CD4-positive, alpha-beta T cell (primary cell): ENCODE results near the gene CMTM5. TPM values are rescaled to one million over a fixed set of nuclear protein-coding genes. Genes with fewer than 3 reads are reported as not detected.

Experiments
- ATAC-seq: fragments of 200-7000 bp; cut with Tn5 transposase; one replicate; pipeline ENCODE4 v1.10.0; 2022; ENCODE audit warnings: mild to moderate bottlenecking; ENCODE audit not compliant: poor library complexity
- CTCF ChIA-PET: fragments of 350-600 bp; sonication (Branson Sonifier 250); formaldehyde crosslinking; loops from one replicate; lab custom pipeline; 2021; ENCODE audit warnings: antibody characterized with exemption, inconsistent platforms; lab: Charles Lee
- POLR2A ChIA-PET: fragments of 350-600 bp; sonication (Branson Sonifier 250); formaldehyde crosslinking; loops from one replicate; lab custom pipeline; 2021; ENCODE audit warnings: antibody characterized with exemption, inconsistent platforms; lab: Charles Lee
- DNase-seq, 14 experiments: peaks; one replicate each; pipeline ENCODE4 v3.0.0-alpha.2; 2013 to 2020; ENCODE audit warnings: mixed read lengths in 2 of 14
- H3K27ac ChIP-seq, 2 donors: one replicate each; pipeline versions ENCODE4 v1.5.1 to v1.7.0; 2013; ENCODE audit warnings: low read length in 2 of 2, low read depth in 1 of 2, mild to moderate bottlenecking in 1 of 2
- H3K27me3 ChIP-seq, 2 experiments: 1 replicate in 1 of 2; 2 replicates in 1 of 2; pipeline versions ENCODE4 v1.6.1 to v1.7.0; 2013; ENCODE audit warnings: low read length in 2 of 2, control low read depth in 1 of 2, mild to moderate bottlenecking in 1 of 2, moderate library complexity in 1 of 2; ENCODE audit not compliant: insufficient read depth in 2 of 2, control insufficient read depth in 1 of 2
- H3K36me3 ChIP-seq: one replicate; pipeline ENCODE4 v1.6.1; 2013; ENCODE audit warnings: low read length, control low read depth; ENCODE audit not compliant: insufficient read depth
- H3K4me1 ChIP-seq: one replicate; pipeline ENCODE4 v1.6.1; 2013; ENCODE audit warnings: low read length, control low read depth; ENCODE audit not compliant: insufficient read depth
- H3K4me3 ChIP-seq: one replicate; pipeline ENCODE4 v1.5.1; 2013; ENCODE audit warnings: mild to moderate bottlenecking, low read length, moderate library complexity
- H3K9me3 ChIP-seq, 2 experiments: 1 replicate in 1 of 2; 2 replicates in 1 of 2; pipeline versions ENCODE4 v1.6.1 to v1.7.0; 2013; ENCODE audit warnings: low read length in 2 of 2, mild to moderate bottlenecking in 2 of 2, control low read depth in 1 of 2, moderate library complexity in 1 of 2; ENCODE audit not compliant: control insufficient read depth in 1 of 2, insufficient read depth in 1 of 2
- H3K27ac Mint-ChIP-seq: one replicate; pipeline ENCODE4 v1.8.0; 2020; ENCODE audit warnings: mixed read lengths
- H3K27me3 Mint-ChIP-seq: one replicate; pipeline ENCODE4 v1.8.0; 2021; ENCODE audit warnings: mixed read lengths
- H3K36me3 Mint-ChIP-seq: one replicate; pipeline ENCODE4 v1.8.0; 2021; ENCODE audit warnings: low read depth, mixed read lengths
- H3K4me1 Mint-ChIP-seq: one replicate; pipeline ENCODE4 v1.8.0; 2021; ENCODE audit warnings: low read depth, mixed read lengths
- H3K4me3 Mint-ChIP-seq: one replicate; pipeline ENCODE4 v1.8.0; 2020; ENCODE audit warnings: mild to moderate bottlenecking, mixed read lengths
- H3K9me3 Mint-ChIP-seq: one replicate; pipeline ENCODE4 v1.8.0; 2020; ENCODE audit warnings: mixed read lengths
- CTCF ChIP-seq: fragments of 200-600 bp; IDR thresholded peaks from one replicate; pipeline ENCODE4 v1.8.0; 2022; ENCODE audit warnings: antibody characterized with exemption, mild to moderate bottlenecking
- intact Hi-C, 2 experiments: fragments of 100-400 bp; cut with DNase I in 1 of 2; cut with micrococcal nuclease in 1 of 2; formaldehyde crosslinking; loops; one replicate each; pipeline versions ENCODE4 v1.15.1 to v1.9.0; 2023 to 2025; cut with DNase I, micrococcal nuclease
- total RNA-seq, 174 experiments: library from RNA in 2 of 174; stranded (reverse) in 2 of 174; gene quantifications; one replicate each; pipeline ENCODE4 v1.2.3 and lab custom pipeline; 2021 to 2026

CMTM5 gene
- total RNA-seq, 2 experiments from 2014 or later: not detected

- Mint-ChIP-seq H3K27me3 (peaks cover 42% of the 10 kb centered on the region), H3K4me3 (no peak overlapping the region), H3K9me3 (no peaks in the 10 kb centered on the region), H3K27ac (no peak overlapping the region), H3K4me1 (peaks cover 5% of the 10 kb centered on the region), H3K36me3 (no peaks in the 10 kb centered on the region)
- Histone ChIP-seq H3K9me3 (peaks cover 0 to 3% of the 10 kb centered on the region in 2 experiments), H3K4me3 (no peak overlapping the region), H3K4me1 (peaks cover 15% of the 10 kb centered on the region), H3K36me3 (no peaks in the 10 kb centered on the region), H3K27me3 (peaks cover 4 to 16% of the 10 kb centered on the region in 2 experiments), H3K27ac (no peak overlapping the region)
- intact Hi-C loops: no loop called here
- ATAC-seq: no peak
- ChIA-PET CTCF (no interaction called here), POLR2A (no interaction called here)
- TF ChIP-seq CTCF: no peak
- no peak for DNase-seq
These were observed 20.9 kb upstream of the CMTM5 start for GRCh38 chr14:23355871-23356435.

GRCh38 chr14:23356662-23357061 is 20.2 kb upstream of the CMTM5 start:
- H3K27ac Mint-ChIP-seq: no peak overlapping the region
- H3K4me3 ChIP-seq: no peak overlapping the region
- ATAC-seq: no peak
- POLR2A ChIA-PET: no interaction called here
- intact Hi-C loops: no loop called here
- H3K9me3 Mint-ChIP-seq: no peaks in the 10 kb centered on the region
- no peak overlapping the region for H3K27ac ChIP-seq
- no peak for DNase-seq
- H3K4me1 Mint-ChIP-seq: peaks cover 5% of the 10 kb centered on the region
- H3K36me3 ChIP-seq: no peaks in the 10 kb centered on the region
- CTCF ChIA-PET: no interaction called here
- H3K36me3 Mint-ChIP-seq: no peaks in the 10 kb centered on the region
- H3K4me1 ChIP-seq: peaks cover 13% of the 10 kb centered on the region
- TF ChIP-seq CTCF: no peak
- peaks cover 0 to 3% of the 10 kb centered on the region in 2 experiments for H3K9me3 ChIP-seq
- H3K27me3 ChIP-seq: peaks cover 4 to 14% of the 10 kb centered on the region in 2 experiments
- peaks cover 44% of the 10 kb centered on the region for H3K27me3 Mint-ChIP-seq
- no peak overlapping the region for H3K4me3 Mint-ChIP-seq

GRCh38 chr14:23357261-23357660 is 19.6 kb upstream of the CMTM5 start:
- DNase-seq (no peak), ATAC-seq (no peak)
- ChIA-PET POLR2A (no interaction called here), CTCF (no interaction called here)
- Mint-ChIP-seq H3K4me3 (no peak overlapping the region), H3K36me3 (no peaks in the 10 kb centered on the region), H3K27ac (no peak overlapping the region), H3K4me1 (peaks cover 5% of the 10 kb centered on the region), H3K27me3 (peaks cover 50% of the 10 kb centered on the region), H3K9me3 (no peaks in the 10 kb centered on the region)
- Histone ChIP-seq H3K4me1 (peaks cover 7% of the 10 kb centered on the region), H3K9me3 (no peaks in the 10 kb centered on the region), H3K27me3 (peaks cover 4 to 14% of the 10 kb centered on the region in 2 experiments), H3K27ac (no peak overlapping the region), H3K36me3 (no peaks in the 10 kb centered on the region), H3K4me3 (no peak overlapping the region)
- TF ChIP-seq CTCF: no peak
- intact Hi-C loops: no loop called here
